Fibroblast of lung (primary cell): Measurements from ENCODE around the gene GRIA1.

Experiments used
- CTCF ChIP-seq, 2 donors: IDR thresholded peaks in 1 of 2; conservative IDR thresholded peaks in 1 of 2; 1 replicate in 1 of 2; 2 replicates in 1 of 2; pipeline ENCODE4 v1.5.1; 2011 to 2012; ENCODE audit warnings: low read length in 2 of 2, control low read depth in 1 of 2, inconsistent platforms in 1 of 2, low read depth in 1 of 2, mild to moderate bottlenecking in 1 of 2
- EZH2 ChIP-seq: IDR thresholded peaks from 2 replicates; pipeline ENCODE4 v1.5.1; 2012; ENCODE audit warnings: low read length, control low read depth, mild to moderate bottlenecking; ENCODE audit errors: missing control alignments

- no peak for TF ChIP-seq CTCF (conservative IDR thresholded peaks at IDR 0.05 in 1 of 2, IDR thresholded peaks at IDR 0.05 in 1 of 2; ENCODE audit: low read depth in 1 of 2, low read length in 2 of 2)
- TF ChIP-seq EZH2 = no peak
Measured at GRCh38 chr5:153530357-153531143, 40.1 kb downstream of the GRIA1 start.
